K562 (cell line): ENCODE data around the gene CDCP2. TPM values are rescaled to one million over a fixed set of nuclear protein-coding genes. Genes with fewer than 3 reads are reported as not detected.

ENCODE experiments used
- ATAC-seq: fragments of 200-7000 bp; cut with Tn5 transposase; 3 replicates; pipeline ENCODE4 v1.9.1; 2020; ENCODE audit warnings: moderate library complexity
- BruUV-seq: library from RNA; stranded (reverse); fragments of 400-500 nt; replicated peaks from 2 replicates; lab custom pipeline; 2021; lab: Mats Ljungman, UMichigan
- CTCF ChIA-PET: fragments of 300-600 bp; formaldehyde crosslinking; extraction: SDS; loops from one replicate; lab custom pipeline; 2021; ENCODE audit warnings: low intra/inter-chr PET ratio; lab: Yijun Ruan, JAX
- POLR2A ChIA-PET: fragments of 300-600, 350-650 bp; sonication (Branson Sonifier 250); formaldehyde crosslinking; extraction: SDS; loops from one replicate; lab custom pipeline; 2021; ENCODE audit warnings: antibody characterized with exemption, inconsistent platforms; lab: Yijun Ruan, JAX
- DNase-seq, 4 experiments: peaks; one replicate each; pipeline versions ENCODE4 v3.0.0 to v3.0.0-alpha.2; 2011 to 2018; ENCODE audit warnings: low spot score in 3 of 4, mixed read lengths in 3 of 4; ENCODE audit errors: extremely low read depth in 1 of 4
- FAIRE-seq: peaks from 2 replicates; lab custom pipeline; 2011; peaks lifted over from hg19 to GRCh38; lab: Jason Lieb, UNC
- H2AFZ ChIP-seq: 2 replicates; pipeline ENCODE4 v1.6.0; 2011; ENCODE audit warnings: low read depth, low read length, control low read depth, inconsistent platforms
- H3K27ac ChIP-seq: fragments of 200-600 bp; 3 replicates; pipeline ENCODE4 v1.8.0; 2011; ENCODE audit warnings: low read depth, mild to moderate bottlenecking, control low read depth, inconsistent platforms, low read length, moderate library complexity, mixed read lengths; ENCODE audit errors: extremely low read depth
- H3K27me3 ChIP-seq, 2 experiments: fragments of 300-600 bp in 1 of 2; 2 replicates in 1 of 2; 3 replicates in 1 of 2; pipeline versions ENCODE4 v1.6.0 to v1.8.0; 2011; ENCODE audit warnings: inconsistent platforms in 2 of 2, low read length in 2 of 2, mild to moderate bottlenecking in 1 of 2, mixed read lengths in 1 of 2, moderate library complexity in 1 of 2; ENCODE audit not compliant: control insufficient read depth in 2 of 2, insufficient read depth in 2 of 2
- H3K36me3 ChIP-seq: fragments of 300-600 bp; 3 replicates; pipeline ENCODE4 v1.8.0; 2011; ENCODE audit warnings: mild to moderate bottlenecking, low read length, inconsistent platforms; ENCODE audit not compliant: control insufficient read depth, insufficient read depth
- H3K4me1 ChIP-seq, 2 experiments: fragments of 200-600 bp in 1 of 2; replicated peaks in 1 of 2; 2 replicates in 1 of 2; 3 replicates in 1 of 2; pipeline versions ENCODE4 v1.5.1 to v1.8.0; 2011; ENCODE audit warnings: inconsistent platforms in 2 of 2, low read length in 2 of 2, mild to moderate bottlenecking in 1 of 2, mixed read lengths in 1 of 2, moderate library complexity in 1 of 2; ENCODE audit not compliant: control insufficient read depth in 2 of 2, insufficient read depth in 2 of 2
- H3K4me2 ChIP-seq: 2 replicates; pipeline ENCODE4 v1.6.1; 2011; ENCODE audit warnings: low read length, control low read depth, inconsistent platforms, mixed read lengths; ENCODE audit not compliant: insufficient read depth
- H3K4me3 ChIP-seq: fragments of 200-600 bp; sonication (generic), shearing (Covaris generic); 2 replicates; pipeline ENCODE4 v1.5.1; 2016; ENCODE audit warnings: control low read depth, inconsistent platforms
- H3K79me2 ChIP-seq: fragments of 200-600 bp; 3 replicates; pipeline ENCODE4 v1.8.0; 2011; ENCODE audit warnings: low read length, inconsistent platforms; ENCODE audit not compliant: control insufficient read depth, insufficient read depth
- H3K9ac ChIP-seq, 2 experiments: 2 replicates each; pipeline versions ENCODE4 v1.6.0 to v1.6.1; 2011; ENCODE audit warnings: low read depth in 2 of 2, low read length in 2 of 2, control low read depth in 1 of 2, inconsistent platforms in 1 of 2, mild to moderate bottlenecking in 1 of 2, mixed read lengths in 1 of 2; ENCODE audit not compliant: insufficient read depth in 1 of 2
- H3K9me1 ChIP-seq: one replicate; pipeline ENCODE4 v1.6.0; 2011; ENCODE audit warnings: inconsistent platforms, mild to moderate bottlenecking, low read length, moderate library complexity; ENCODE audit not compliant: control insufficient read depth, insufficient read depth
- H3K9me3 ChIP-seq: replicated peaks from 2 replicates; pipeline ENCODE4 v1.5.1; 2011; ENCODE audit warnings: low read depth, low read length, inconsistent platforms; ENCODE audit not compliant: control insufficient read depth, insufficient read depth
- H4K20me1 ChIP-seq: replicated peaks from 2 replicates; pipeline ENCODE4 v1.6.1; 2011; ENCODE audit warnings: low read length, inconsistent platforms, mixed read lengths; ENCODE audit not compliant: control insufficient read depth, insufficient read depth
- CBX1 ChIP-seq: sonication (generic); IDR thresholded peaks from 2 replicates; pipeline ENCODE4 v1.6.1; 2016; ENCODE audit warnings: antibody characterized with exemption, low read depth, mild to moderate bottlenecking
- CBX3 ChIP-seq, 2 experiments: IDR thresholded peaks; 1 replicate in 1 of 2; 2 replicates in 1 of 2; pipeline ENCODE4 v1.6.1; 2012; ENCODE audit warnings: inconsistent platforms in 2 of 2, low read length in 2 of 2, borderline replicate concordance in 1 of 2, control low read depth in 1 of 2
- CHD4 ChIP-seq: fragments of 200-600 bp; sonication (generic); IDR thresholded peaks from 3 replicates; pipeline ENCODE4 v1.6.1; 2012; ENCODE audit warnings: low read depth, mild to moderate bottlenecking, mixed read lengths, low read length, inconsistent platforms; ENCODE audit not compliant: insufficient read depth, insufficient replicate concordance, poor library complexity, severe bottlenecking
- HDAC2 ChIP-seq: fragments of 450-650 bp; IDR thresholded peaks from 2 replicates; pipeline ENCODE4 v1.6.1; 2016; ENCODE audit warnings: mild to moderate bottlenecking
- KDM1A ChIP-seq, 2 experiments: fragments of 450-650 bp; IDR thresholded peaks; 2 replicates each; pipeline ENCODE4 v1.6.1; 2016; ENCODE audit warnings: mild to moderate bottlenecking in 2 of 2
- MAX ChIP-seq: sonication (generic); formaldehyde crosslinking; IDR thresholded peaks from 2 replicates; pipeline ENCODE4 v1.9.0; 2022; ENCODE audit warnings: mild to moderate bottlenecking, missing genetic modification reagents
- MED1 ChIP-seq: sonication (generic); formaldehyde crosslinking; IDR thresholded peaks from 2 replicates; pipeline ENCODE4 v1.8.1; 2023; ENCODE audit warnings: missing genetic modification reagents, borderline replicate concordance
- MTA3 ChIP-seq: fragments of 450-650 bp; formaldehyde crosslinking; IDR thresholded peaks from 2 replicates; pipeline ENCODE4 v1.6.1; 2017; ENCODE audit warnings: mild to moderate bottlenecking, borderline replicate concordance
- RBM25 ChIP-seq: fragments of 200-400 bp; formaldehyde crosslinking; IDR thresholded peaks from 2 replicates; pipeline ENCODE4 v1.6.1; 2018; ENCODE audit warnings: low read length, low read depth, moderate library complexity; ENCODE audit not compliant: severe bottlenecking
- XRCC3 ChIP-seq: fragments of 450-650 bp; IDR thresholded peaks from 2 replicates; pipeline ENCODE4 v1.6.1; 2017; ENCODE audit warnings: mild to moderate bottlenecking, moderate library complexity
- ZBTB40 ChIP-seq, 2 experiments: fragments of 450-650 bp in 1 of 2; sonication (generic) in 1 of 2; formaldehyde crosslinking in 1 of 2; IDR thresholded peaks; 2 replicates each; pipeline versions ENCODE4 v1.7.1 to v1.9.0; 2016 to 2022; ENCODE audit warnings: inconsistent platforms in 1 of 2, mild to moderate bottlenecking in 1 of 2, missing genetic modification reagents in 1 of 2
- ZBTB7A ChIP-seq: IDR thresholded peaks from 2 replicates; pipeline ENCODE4 v1.6.1; 2011; ENCODE audit warnings: low read depth, mild to moderate bottlenecking, low read length, moderate library complexity, borderline replicate concordance; ENCODE audit not compliant: control insufficient read depth
- WGBS: fragments of 100-300 bp; shearing (Covaris generic); methylation state at CpG from one replicate; pipeline ENCODE4 v1.1.6; 2016; ENCODE audit warnings: low coverage, mixed read lengths; ENCODE audit not compliant: insufficient coverage; ENCODE audit errors: missing lambda C conversion rate; 5-methylcytosine and 5-hydroxymethylcytosine counted together
- in situ Hi-C: fragments of 300-500 bp; cut with MboI; formaldehyde crosslinking; loops from 4 replicates; pipeline ENCODE4 v1.15.0; 2018; ENCODE audit warnings: inconsistent platforms, mixed read lengths
- intact Hi-C: fragments of 100-400 bp; cut with micrococcal nuclease; formaldehyde crosslinking; loops from 2 replicates; pipeline ENCODE4 v1.14.2; 2022
- polyA plus RNA-seq, 8 experiments: library from polyadenylated mRNA; depleted of rRNA in 4 of 8; stranded (reverse) in 5 of 8; unstranded in 3 of 8; fragments of >200 nt; fragmentation: Nextera tagmentation in 2 of 8; fragmentation: Illumina TruSeq in 1 of 8; extraction: Ambion mirVana in 2 of 8; extraction: Trizol in 1 of 8; gene quantifications; 2 replicates each; pipeline versions ENCODE4 v1.2.1 to v1.2.3, GENCODE V29; 2011 to 2014; ENCODE audit warnings: inconsistent platforms in 1 of 8, missing spikeins in 1 of 8
- total RNA-seq, 7 experiments: library from RNA; depleted of rRNA in 6 of 7; stranded (reverse); fragments of >200 nt in 6 of 7; fragmentation: Illumina TruSeq in 2 of 7; extraction: Trizol in 2 of 7; gene quantifications; 2 replicates each; pipeline versions ENCODE4 v1.2.1 to v1.2.3, GENCODE V29; 2011 to 2021; ENCODE audit warnings: low replicate concordance in 1 of 7

CDCP2 gene
- total and polyA plus RNA-seq, 9 of the 15 experiments (the other 6 are each of a cell fraction or from before 2014, with no cell fraction given): not detected

- Histone ChIP-seq H3K4me3 (no peak overlapping the region), H3K9me3 (no peaks in the 10 kb centered on the region), H2AFZ (no peak overlapping the region), H3K27ac (no peak overlapping the region), H3K4me1 (peaks cover 13 to 18% of the 10 kb centered on the region in 2 experiments; a peak in 3 of 5 replicates), H3K79me2 (no peaks in the 10 kb centered on the region), H3K36me3 (no peaks in the 10 kb centered on the region), H3K9ac (no peak overlapping the region), H3K4me2 (no peak overlapping the region), H3K27me3 (no peaks in the 10 kb centered on the region), H4K20me1 (no peaks in the 10 kb centered on the region), H3K9me1 (no peaks in the 10 kb centered on the region)
- intact Hi-C loops: no loop called here
- CTCF ChIA-PET: no interaction called here
- 33% methylated on average over 6 of the region's 6 CpGs for WGBS
- FAIRE-seq (no peak), ATAC-seq (no peak; the same call in 2 of the 3 replicates), DNase-seq (no peak)
- BruUV-seq: no TSS peak
- in situ Hi-C loops: no loop called here
- POLR2A ChIA-PET: interaction anchor here (1.1 to 2.8 kb wide), 3 partner anchors 10 to 23 kb away, joined by 4 to 15 read pairs (median 5); no protein-coding TSS in a partner anchor
- TF ChIP-seq XRCC3 (no peak), MAX (0 out of 2 replicates have a peak, but pooled peaks have one; percentile 33), ZBTB7A (peak; percentile 3; the same call in 1 of the 2 replicates), CBX1 (peak; percentile 67; the same call in 1 of the 2 replicates), MTA3 (no peak), CBX3 (IDR thresholded peaks at IDR 0.05; ENCODE audit: borderline replicate concordance in 1 of 2, low read length in 2 of 2) (peak in 1 of 2 experiments; percentile 75; a peak in 2 of 3 replicates), KDM1A (IDR thresholded peaks at IDR 0.05) (peak; percentile 82 to 88), HDAC2 (peak; percentile 64; the same call in 1 of the 2 replicates), MED1 (CRISPR knock-in tag) (no peak), CHD4 (peak; percentile 74), ZBTB40 (IDR thresholded peaks at IDR 0.05) (no peak), ZBTB40 (CRISPR knock-in tag; IDR thresholded peaks at IDR 0.05) (no peak), RBM25 (peak; percentile 97)
Observed at GRCh38 chr1:54161495-54162168, 8.8 kb upstream of the CDCP2 start.
